ENCODE results near the gene KCTD16. TPM values are rescaled to one million over a fixed set of nuclear protein-coding genes. Genes with fewer than 3 reads are reported as not detected.

The KCTD16 gene
- total and polyA plus RNA-seq, 11 donors: 0.02 to 0.32 (median 0.12) TPM; not detected in 3

- H3K27ac ChIP-seq: peak overlapping the region in 1 of 12 donors; percentile 57
- intact Hi-C loops (cut with DNase I): no loop called here
- H3K4me3 ChIP-seq: no peak overlapping the region
- TF ChIP-seq CTCF (IDR thresholded peaks at IDR 0.05) (no peak), POLR2A (IDR thresholded peaks at IDR 0.05) (no peak)
- peak in 3 of 4 donors; percentile 64 to 75 (median 66) for ATAC-seq
- 25 to 46% (median 42%) methylated on average over 2 of the region's 2 CpGs for WGBS, 4 donors
- DNase-seq: peak; percentile 36 to 62 (median 37)
- H3K9me3 ChIP-seq: no peaks in the 10 kb centered on the region
- H3K36me3 ChIP-seq: no peaks in the 10 kb centered on the region
- no peaks in the 10 kb centered on the region for H3K27me3 ChIP-seq
- H3K4me1 ChIP-seq: peaks cover 0 to 41% (median 0%) of the 10 kb centered on the region in 12 donors
Observed at GRCh38 chr5:144187699-144188294, 17.1 kb downstream of the KCTD16 start.

DNA sequence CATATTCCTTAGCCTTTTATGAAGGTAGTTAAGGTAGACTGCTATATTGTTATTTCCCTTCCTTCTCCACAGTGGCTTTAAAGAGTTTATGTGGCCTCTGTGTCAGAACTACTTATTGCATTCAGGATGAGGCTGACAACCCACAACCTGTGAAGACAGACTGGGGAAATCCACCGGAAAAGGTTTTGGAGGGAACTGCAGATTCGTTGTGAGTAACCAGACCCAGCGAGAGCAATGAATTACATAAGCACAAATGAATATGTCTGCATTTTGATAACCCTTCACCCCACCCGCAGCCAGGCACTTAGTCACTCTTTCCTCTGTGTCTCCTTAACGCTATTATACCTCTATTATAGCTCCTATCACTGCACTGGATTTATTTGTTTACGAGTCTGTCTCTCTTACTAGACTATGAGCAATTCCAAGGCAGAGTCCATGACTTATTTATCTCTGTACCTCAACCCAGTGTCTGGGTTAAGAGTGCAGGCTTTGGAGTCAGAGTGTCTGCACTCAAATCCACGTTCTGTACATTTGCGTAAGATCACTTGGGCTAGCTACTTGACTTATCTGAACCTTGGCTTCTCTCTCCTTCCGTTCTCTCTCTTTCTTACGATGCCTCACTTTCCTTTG, 19.2 kb downstream of the KCTD16 start:
- no peaks in the 10 kb centered on the region for H3K9me3 ChIP-seq
- peak overlapping the region in 1 of 12 donors; percentile 68 for H3K27ac ChIP-seq
- H3K4me1 ChIP-seq: peaks cover 0 to 41% (median 0%) of the 10 kb centered on the region in 12 donors
- WGBS, 4 donors: 62 to 71% (median 65%) methylated on average over 10 of the region's 10 CpGs
- TF ChIP-seq CTCF (IDR thresholded peaks at IDR 0.05) (no peak), POLR2A (IDR thresholded peaks at IDR 0.05) (no peak)
- no peak overlapping the region for H3K4me3 ChIP-seq
- intact Hi-C loops (cut with DNase I): no loop called here
- DNase-seq: no peak
- peak in 1 of 4 donors; percentile 53 for ATAC-seq
- H3K36me3 ChIP-seq: no peaks in the 10 kb centered on the region
- peaks cover 0 to 4% (median 0%) of the 10 kb centered on the region in 9 donors for H3K27me3 ChIP-seq

- WGBS, 4 donors: 76 to 89% (median 88%) methylated on average over 3 of the region's 3 CpGs
- H3K4me3 ChIP-seq: peak overlapping the region in 6 of 12 donors; percentile 12 to 32 (median 23)
Observed at GRCh38 chr5:144191531-144191930, 20.9 kb downstream of the KCTD16 start.

More at GRCh38 chr5:144191531-144191930, 20.9 kb downstream of the KCTD16 start:
- ATAC-seq (no peak), DNase-seq (no peak)
- peaks cover 0 to 7% (median 0%) of the 10 kb centered on the region in 9 donors for H3K27me3 ChIP-seq
- intact Hi-C loops (cut with DNase I): no loop called here
- no peak overlapping the region for H3K27ac ChIP-seq
- H3K36me3 ChIP-seq: no peaks in the 10 kb centered on the region
- H3K9me3 ChIP-seq: no peaks in the 10 kb centered on the region
- TF ChIP-seq POLR2A (IDR thresholded peaks at IDR 0.05) (no peak), CTCF (IDR thresholded peaks at IDR 0.05) (no peak)
- peaks cover 0 to 41% (median 0%) of the 10 kb centered on the region in 12 donors for H3K4me1 ChIP-seq

Data from heart left ventricle (tissue), 16 donors.